Heart left ventricle (tissue), 16 donors: ENCODE results near the gene PRELID2. TPM values are rescaled to one million over a fixed set of nuclear protein-coding genes. Genes with fewer than 3 reads are reported as not detected.
"Not testable (repeated sequence)": the region's sequence is repeated elsewhere in the genome, so short reads cannot be mapped to it uniquely, and the experiment has no call there.

Experiments used
- ATAC-seq, 4 donors: fragments of 200-7000 bp; cut with Tn5 transposase; one replicate each; pipeline ENCODE4 v1.9.1; 2020 to 2022; ENCODE audit warnings: moderate library complexity in 4 of 4, mild to moderate bottlenecking in 3 of 4, moderate number of reproducible peaks in 1 of 4
- DNase-seq, 5 donors: peaks; one replicate each; pipeline ENCODE4 v3.0.0-alpha.2; 2020
- H3K27ac ChIP-seq, 12 donors: fragments of 200-600 bp; sonication (generic) in 4 of 12; one replicate each; pipeline versions ENCODE4 v1.5.0 to v1.8.0; 2016 to 2022; ENCODE audit warnings: mild to moderate bottlenecking in 2 of 12
- H3K27me3 ChIP-seq, 9 donors: fragments of 200-600 bp; sonication (generic) in 2 of 9; one replicate each; pipeline versions ENCODE4 v1.5.1 to v1.8.0; 2016 to 2022; ENCODE audit warnings: mild to moderate bottlenecking in 3 of 9
- H3K36me3 ChIP-seq, 9 donors: fragments of 200-600 bp; sonication (generic) in 2 of 9; one replicate each; pipeline versions ENCODE4 v1.5.0 to v1.8.0; 2018 to 2022; ENCODE audit warnings: mild to moderate bottlenecking in 2 of 9
- H3K4me1 ChIP-seq, 12 donors: fragments of 200-600 bp; sonication (generic) in 4 of 12; one replicate each; pipeline versions ENCODE4 v1.5.0 to v1.8.0; 2016 to 2022; ENCODE audit warnings: mild to moderate bottlenecking in 3 of 12
- H3K4me3 ChIP-seq, 12 donors: fragments of 200-600 bp; sonication (generic) in 4 of 12; one replicate each; pipeline versions ENCODE4 v1.5.0 to v1.8.0; 2017 to 2022; ENCODE audit warnings: mild to moderate bottlenecking in 9 of 12, moderate library complexity in 4 of 12
- H3K9me3 ChIP-seq, 12 donors: fragments of 200-600 bp; sonication (generic) in 4 of 12; one replicate each; pipeline versions ENCODE4 v1.5.0 to v1.8.0; 2016 to 2022; ENCODE audit warnings: mild to moderate bottlenecking in 1 of 12
- CTCF ChIP-seq, 12 donors: fragments of 200-600 bp; sonication (generic) in 4 of 12; IDR thresholded peaks; one replicate each; pipeline versions ENCODE4 v1.5.0 to v1.8.0; 2018 to 2022; ENCODE audit warnings: antibody characterized with exemption in 12 of 12, mild to moderate bottlenecking in 5 of 12
- POLR2A ChIP-seq, 2 donors: fragments of 450-650 bp; IDR thresholded peaks; one replicate each; pipeline ENCODE4 v1.6.1; 2017; ENCODE audit warnings: antibody characterized with exemption in 2 of 2, mild to moderate bottlenecking in 2 of 2, moderate library complexity in 2 of 2
- WGBS, 4 donors: extraction: QIAGEN DNeasy Blood & Tissue Kit in 2 of 4; methylation state at CpG; one replicate each; pipeline versions ENCODE4 v1.1.5 to v1.1.7; 2013 to 2018; 5-methylcytosine and 5-hydroxymethylcytosine counted together
- intact Hi-C, 10 donors: fragments of 100-400 bp; cut with DNase I; formaldehyde crosslinking; loops; one replicate each; pipeline versions ENCODE4 v1.11.1 to v1.14.2; 2022
- polyA plus RNA-seq, 2 donors: library from polyadenylated mRNA; stranded (reverse); fragments of 200-250 nt; gene quantifications; one replicate each; pipeline ENCODE4 v1.2.3, GENCODE V29; 2013
- total RNA-seq, 9 donors: library from RNA; depleted of rRNA in 2 of 9; stranded (reverse); fragments of >200 nt in 2 of 9; fragmentation: NEBNext Ultra II Directional in 3 of 9; extraction: Animal tissue kit (Norgen Biotek cat#: 25700) in 3 of 9; gene quantifications; one replicate each; pipeline versions ENCODE4 v1.1.0 to v1.2.4, GENCODE V29; 2016 to 2023
- donor health status: ischemic (EF 13 %, LVEDD 7.1; RV severe dilation, severe dysfunction).
- donor health status: healthy with polysubstance abuse.
- donor health status: DM: no; HTN: yes; CAD: no.
- donor health status: DM: no; HTN: no; CAD: no.
- donor health status: ischemic (EF 25% LVEDD 6.9; RV normal size, moderate dysfunction).
- donor health status: ischemic (EF 25% LVEDD 5.7; RV mildly dilated, moderate dysfunction).
- donor health status: healthy.
- donor health status: DM: yes; HTN: yes; CAD: no.
- donor health status: ischemic (EF 35%, LVEDD 5.7; RV mildly dilated, moderate dysfunction).
- donor health status: nonischemic (EF 11% LVEDD 7.7; RV severe dilation, severe dysfunction).
- donor health status: DM: yes; HTN: yes; CAD: no.
- donor health status: PGD.
- donor health status: ischemic (EF 29% LVEDD 5.4; RV normal size, mild dysfunction).
- donor health status: nonischemic (EF 23%, LVEDD 6.1; RV moderate dilation, normal function).

The PRELID2 gene
- total and polyA plus RNA-seq, 11 donors: 1.2 to 26.7 (median 9.1) TPM

DNA sequence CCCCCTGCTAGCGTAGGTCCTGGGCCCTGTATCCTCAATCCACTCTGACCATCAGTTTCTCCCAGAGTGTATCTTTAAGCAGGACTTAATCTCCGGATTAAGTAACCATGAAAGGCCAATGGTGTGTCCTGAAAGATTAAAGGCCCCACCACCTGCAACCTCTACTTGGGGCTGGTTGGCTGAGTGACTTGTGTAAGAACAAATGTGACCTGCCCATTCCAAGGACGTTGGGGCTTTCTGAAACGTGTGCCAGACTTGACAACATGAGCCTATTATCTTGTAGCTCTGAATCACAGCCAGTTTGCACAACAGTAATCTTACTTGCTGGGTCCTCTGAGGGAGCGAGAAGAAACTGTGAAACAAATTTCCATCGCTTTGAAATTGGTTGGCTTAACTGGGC, 3.1 kb upstream of the PRELID2 start:
- Histone ChIP-seq H3K4me3 (no peak overlapping the region), H3K9me3 (no peaks in the 10 kb centered on the region), H3K36me3 (no peaks in the 10 kb centered on the region), H3K27me3 (no peaks in the 10 kb centered on the region), H3K27ac (no peak overlapping the region), H3K4me1 (peaks cover 0 to 18% (median 7%) of the 10 kb centered on the region in 12 donors)
- ATAC-seq: no peak
- intact Hi-C loops: loop anchor here in 6 of 10 donors (5.0 to 10.0 kb wide), 4 partner anchors 153 to 287 kb away; no protein-coding TSS in a partner anchor
- TF ChIP-seq CTCF (IDR thresholded peaks at IDR 0.05) (no peak), POLR2A (IDR thresholded peaks at IDR 0.05) (no peak)
- DNase-seq: no peak
- 58 to 65% (median 61%) methylated on average over 6 of the region's 6 CpGs for WGBS, 4 donors

DNA sequence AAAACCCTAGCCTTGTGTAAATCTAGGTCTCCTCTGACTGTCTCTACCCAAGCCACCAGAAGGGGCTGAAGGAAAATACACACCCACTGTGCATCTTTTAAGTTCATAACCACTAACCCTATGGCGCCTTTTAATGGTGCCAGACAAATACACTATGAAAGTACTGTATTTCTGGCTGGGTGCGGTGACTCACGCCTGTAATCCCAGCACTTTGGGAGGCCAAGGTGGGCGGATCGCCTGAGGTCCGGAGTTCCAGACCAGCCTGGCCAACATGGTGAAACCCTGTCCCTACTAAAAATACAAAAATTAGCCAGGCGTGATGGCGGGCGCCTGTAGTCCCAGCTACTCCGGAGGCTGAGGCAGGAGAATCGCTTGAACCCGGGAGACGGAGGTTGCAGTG, 1.1 kb upstream of the PRELID2 start:
- Histone ChIP-seq H3K4me3 (peak overlapping the region in 4 of 12 donors; percentile 67 to 80 (median 75)), H3K4me1 (peaks cover 0 to 18% (median 7%) of the 10 kb centered on the region in 12 donors)
- WGBS, 4 donors: 95 to 99% (median 98%) methylated on average over 13 of the region's 13 CpGs
- not testable (repeated sequence) for H3K27me3 ChIP-seq, H3K27ac ChIP-seq, ATAC-seq, H3K36me3 ChIP-seq, H3K9me3 ChIP-seq, DNase-seq
- intact Hi-C loops: loop anchor here in 6 of 10 donors (5.0 to 10.0 kb wide), 4 partner anchors 151 to 289 kb away; no protein-coding TSS in a partner anchor

DNA sequence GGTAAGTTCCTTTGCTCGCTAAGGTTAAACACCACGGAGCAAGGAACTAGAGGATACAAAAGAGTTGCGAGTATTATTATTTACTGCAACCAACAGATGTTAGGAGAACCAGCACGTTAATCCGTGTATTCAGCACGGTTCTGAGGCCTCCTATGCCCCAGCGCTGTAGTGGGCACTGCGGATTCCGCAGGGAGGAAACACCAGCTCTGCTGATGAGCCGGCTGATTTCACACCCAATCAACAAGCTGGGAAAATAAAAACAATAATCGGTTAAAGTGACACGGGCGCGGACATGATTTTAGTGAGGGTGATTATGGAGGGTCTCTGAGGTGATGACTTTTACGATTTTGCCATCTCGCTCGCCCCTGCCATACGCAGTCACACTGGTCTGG, 702 bp upstream of the PRELID2 start:
- 47 to 75% (median 56%) methylated on average over 18 of the region's 18 CpGs for WGBS, 4 donors
- peaks cover 0 to 20% (median 9%) of the 10 kb centered on the region in 12 donors for H3K4me1 ChIP-seq
- peak overlapping the region; percentile 40 to 82 (median 69) for H3K27ac ChIP-seq
- no peaks in the 10 kb centered on the region for H3K9me3 ChIP-seq
- H3K27me3 ChIP-seq: no peaks in the 10 kb centered on the region
- no peak for DNase-seq
- intact Hi-C loops: loop anchor here in 6 of 10 donors (1.0 to 10.0 kb wide), 5 partner anchors 42 to 289 kb away; no protein-coding TSS in a partner anchor
- H3K4me3 ChIP-seq: peak overlapping the region; percentile 65 to 85 (median 76)
- TF ChIP-seq CTCF (IDR thresholded peaks at IDR 0.05) (no peak), POLR2A (IDR thresholded peaks at IDR 0.05) (no peak)
- peak in 1 of 4 donors; percentile 9 for ATAC-seq
- H3K36me3 ChIP-seq: no peaks in the 10 kb centered on the region

GRCh38 chr5:145834554-145834916, 607 bp downstream of the PRELID2 start:
- Histone ChIP-seq H3K4me3 (peak overlapping the region; percentile 65 to 85 (median 76)), H3K4me1 (peaks cover 0 to 28% (median 14%) of the 10 kb centered on the region in 12 donors), H3K36me3 (no peaks in the 10 kb centered on the region), H3K9me3 (no peaks in the 10 kb centered on the region), H3K27me3 (no peaks in the 10 kb centered on the region), H3K27ac (peak overlapping the region in 7 of 12 donors; percentile 54 to 82 (median 69))
- DNase-seq (no peak), ATAC-seq (no peak)
- intact Hi-C loops: loop anchor here in 7 of 10 donors (5.0 to 10.0 kb wide), 5 partner anchors 150 to 290 kb away; no protein-coding TSS in a partner anchor
- TF ChIP-seq POLR2A (IDR thresholded peaks at IDR 0.05) (no peak), CTCF (IDR thresholded peaks at IDR 0.05) (no peak)
- WGBS, 4 donors: 16 to 23% (median 18%) methylated on average over 10 of the region's 10 CpGs
